NCI-H2196 treated with DMSO at 0.1 percent for 48 hours (cell line): ENCODE results near the gene WDR83.
"Not testable (repeated sequence)": the region's sequence is repeated elsewhere in the genome, so short reads cannot be mapped to it uniquely, and the experiment has no call there.

Source experiments
- DNase-seq: peaks from one replicate; lab custom pipeline; 2025; ENCODE audit not compliant: unreplicated experiment; lab: John Stamatoyannopoulos, UW

The WDR83 gene

GRCh38 chr19:12681074-12681987, 14.7 kb downstream of the WDR83 start, which contains the start of gene DHPS:
DHPS (minus strand) TSS chr19:12681880; CDS start chr19:12681766, 114 bp downstream.
- DNase-seq, result peak; percentile 99

GRCh38 chr19:12685831-12686230, 19.2 kb downstream of the WDR83 start:
- no peak for DNase-seq

GRCh38 chr19:12687496-12688196, 21.0 kb downstream of the WDR83 start, which contains the start of gene GNG14:
GNG14 (plus strand) TSS chr19:12687998; CDS start chr19:12688049, 51 bp downstream.
- no peak for DNase-seq

GRCh38 chr19:12689012-12689411, 22.4 kb downstream of the WDR83 start:
- DNase-seq, result no peak

GRCh38 chr19:12689581-12690216, 23.1 kb downstream of the WDR83 start:
- DNase-seq, result no peak

- no peak for DNase-seq
Measured at GRCh38 chr19:12692960-12693359, 26.4 kb downstream of the WDR83 start.

GRCh38 chr19:12694641-12695040, 28.0 kb downstream of the WDR83 start:
- DNase-seq, result no peak

GRCh38 chr19:12695096-12695495, 28.5 kb downstream of the WDR83 start:
- no peak for DNase-seq

- DNase-seq, result no peak
Measured at GRCh38 chr19:12695514-12695913, 28.9 kb downstream of the WDR83 start.

GRCh38 chr19:12695997-12696365, 29.4 kb downstream of the WDR83 start:
- DNase-seq, result no peak

- DNase-seq, result peak; percentile 68
Measured at GRCh38 chr19:12696366-12697335, 30.0 kb downstream of the WDR83 start, which contains the start of gene FBXW9. FBXW9 (minus strand) TSS chr19:12696631; CDS start chr19:12696581, 50 bp downstream.

GRCh38 chr19:12697425-12697824, 30.8 kb downstream of the WDR83 start:
- DNase-seq, result not testable (repeated sequence)

GRCh38 chr19:12698138-12698537, 31.5 kb downstream of the WDR83 start:
- DNase-seq, result no peak

GRCh38 chr19:12701596-12702282, 35.1 kb downstream of the WDR83 start:
- no peak for DNase-seq

GRCh38 chr19:12703046-12703445, 36.4 kb downstream of the WDR83 start:
- DNase-seq, result peak; percentile 24

- no peak for DNase-seq
Measured at GRCh38 chr19:12705169-12705568, 38.6 kb downstream of the WDR83 start.

GRCh38 chr19:12705654-12706331, 39.2 kb downstream of the WDR83 start:
- no peak for DNase-seq

- DNase-seq, result no peak
Measured at GRCh38 chr19:12706332-12706718, 39.7 kb downstream of the WDR83 start.

- no peak for DNase-seq
Measured at GRCh38 chr19:12708641-12709040, 42.0 kb downstream of the WDR83 start.
